ENCODE measurements around the gene MAT2A. TPM values are rescaled to one million over a fixed set of nuclear protein-coding genes. Genes with fewer than 3 reads are reported as not detected.

Gene MAT2A
- total RNA-seq, 2 experiments from 2014 or later, result 276 to 282 TPM

DNA sequence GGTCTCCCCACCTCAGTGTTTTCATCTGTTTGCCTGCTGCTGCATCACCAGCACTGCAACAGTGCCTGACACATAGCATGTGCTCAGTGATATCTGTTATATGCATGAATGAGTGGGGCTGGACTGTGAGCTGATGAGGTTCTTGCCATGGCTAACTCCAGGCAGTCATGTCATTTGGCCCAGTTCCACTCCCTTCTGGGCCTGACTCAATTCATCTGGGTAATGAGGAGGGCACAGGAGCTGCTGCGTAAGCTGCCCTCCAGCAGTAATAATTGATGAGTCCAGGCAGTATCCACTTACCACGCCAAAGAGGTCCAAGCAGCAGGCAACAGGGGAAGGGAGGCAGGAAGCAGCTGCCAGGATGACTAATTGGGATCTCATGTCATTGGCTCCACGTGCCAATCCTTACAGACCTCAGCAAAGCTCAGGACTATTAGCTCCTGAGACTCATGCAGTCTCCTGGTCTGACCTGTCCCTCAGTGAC is 34.1 kb upstream of the MAT2A start:
- H3K27me3 Mint-ChIP-seq, result no peaks in the 10 kb centered on the region
- ATAC-seq, result no peak
- H3K4me1 Mint-ChIP-seq (ENCODE audit: low read depth), result no peaks in the 10 kb centered on the region
- CTCF ChIA-PET, result interaction anchor here (1.4 to 1.5 kb wide), 2 partner anchors 45 to 47 kb away, joined by 3 read pairs; no protein-coding TSS in a partner anchor
- H3K27ac Mint-ChIP-seq, result no peak overlapping the region
- POLR2A ChIA-PET, result interaction anchor here (0.6 kb wide), 1 partner anchor 45 kb away, joined by 3 read pairs; no protein-coding TSS in a partner anchor
- no peak overlapping the region for H3K4me3 Mint-ChIP-seq
- H3K9me3 Mint-ChIP-seq, result no peaks in the 10 kb centered on the region
- H3K36me3 Mint-ChIP-seq (ENCODE audit: low read depth), result no peaks in the 10 kb centered on the region
- DNase-seq, result no peak
- intact Hi-C loops (cut with micrococcal nuclease), result no loop called here
- no peak for TF ChIP-seq CTCF (IDR thresholded peaks at IDR 0.05)

DNA sequence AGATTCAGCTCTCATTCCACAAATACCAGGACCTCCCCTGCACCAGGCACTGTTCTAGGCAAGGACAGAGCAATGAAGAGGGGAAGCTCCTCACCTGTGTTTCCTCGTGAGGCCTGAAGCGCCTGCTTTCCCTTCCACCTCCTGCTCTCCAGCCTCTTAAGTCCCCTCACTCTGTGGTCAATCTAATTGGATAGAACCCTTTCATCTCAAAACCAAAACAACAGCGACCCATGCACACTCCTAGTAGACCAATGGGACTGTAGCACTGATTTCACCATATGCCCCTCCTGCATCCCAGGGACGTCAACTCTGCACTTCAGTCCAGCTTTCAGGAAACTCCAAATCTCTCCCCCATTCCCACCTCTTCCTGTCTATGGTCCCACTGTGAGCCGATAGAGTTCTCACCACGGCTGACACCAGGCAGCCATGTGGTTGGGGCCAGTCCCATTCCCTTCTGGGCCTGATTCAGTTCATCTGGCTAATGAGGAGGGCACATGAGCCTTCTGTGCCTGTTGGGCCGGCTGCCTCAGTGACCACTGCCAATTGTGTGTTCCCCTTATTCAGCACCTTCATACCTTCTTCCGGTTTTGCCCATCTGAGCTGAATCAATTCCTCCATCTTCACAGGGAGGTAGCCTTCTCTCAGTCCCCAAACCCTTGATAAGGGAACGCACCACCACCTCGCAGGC is 33.3 kb upstream of the MAT2A start:
- no peaks in the 10 kb centered on the region for H3K4me1 Mint-ChIP-seq (ENCODE audit: low read depth)
- ChIA-PET CTCF (interaction anchor here (1.8 kb wide), 1 partner anchor 11 kb away, joined by 3 read pairs; no protein-coding TSS in a partner anchor), POLR2A (no interaction called here)
- H3K4me3 Mint-ChIP-seq, result no peak overlapping the region
- DNase-seq (no peak), ATAC-seq (no peak)
- no peaks in the 10 kb centered on the region for H3K36me3 Mint-ChIP-seq (ENCODE audit: low read depth)
- intact Hi-C loops (cut with micrococcal nuclease), result no loop called here
- no peak for TF ChIP-seq CTCF (IDR thresholded peaks at IDR 0.05)
- no peak overlapping the region for H3K27ac Mint-ChIP-seq
- H3K27me3 Mint-ChIP-seq, result no peaks in the 10 kb centered on the region
- no peaks in the 10 kb centered on the region for H3K9me3 Mint-ChIP-seq

GRCh38 chr2:85506768-85507181 is 32.2 kb upstream of the MAT2A start:
- Mint-ChIP-seq H3K27me3 (no peaks in the 10 kb centered on the region), H3K36me3 (ENCODE audit: low read depth) (no peaks in the 10 kb centered on the region), H3K9me3 (no peaks in the 10 kb centered on the region), H3K4me1 (ENCODE audit: low read depth) (no peaks in the 10 kb centered on the region), H3K27ac (no peak overlapping the region), H3K4me3 (no peak overlapping the region)
- ChIA-PET CTCF (interaction anchor here (1.8 kb wide), 1 partner anchor 10 kb away, joined by 3 read pairs; no protein-coding TSS in a partner anchor), POLR2A (interaction anchor here (0.5 to 1.2 kb wide), 2 partner anchors 31 to 35 kb away, joined by 3 to 4 read pairs; no protein-coding TSS in a partner anchor)
- TF ChIP-seq CTCF (IDR thresholded peaks at IDR 0.05), result no peak
- intact Hi-C loops (cut with micrococcal nuclease), result no loop called here
- ATAC-seq (no peak), DNase-seq (no peak)

DNA sequence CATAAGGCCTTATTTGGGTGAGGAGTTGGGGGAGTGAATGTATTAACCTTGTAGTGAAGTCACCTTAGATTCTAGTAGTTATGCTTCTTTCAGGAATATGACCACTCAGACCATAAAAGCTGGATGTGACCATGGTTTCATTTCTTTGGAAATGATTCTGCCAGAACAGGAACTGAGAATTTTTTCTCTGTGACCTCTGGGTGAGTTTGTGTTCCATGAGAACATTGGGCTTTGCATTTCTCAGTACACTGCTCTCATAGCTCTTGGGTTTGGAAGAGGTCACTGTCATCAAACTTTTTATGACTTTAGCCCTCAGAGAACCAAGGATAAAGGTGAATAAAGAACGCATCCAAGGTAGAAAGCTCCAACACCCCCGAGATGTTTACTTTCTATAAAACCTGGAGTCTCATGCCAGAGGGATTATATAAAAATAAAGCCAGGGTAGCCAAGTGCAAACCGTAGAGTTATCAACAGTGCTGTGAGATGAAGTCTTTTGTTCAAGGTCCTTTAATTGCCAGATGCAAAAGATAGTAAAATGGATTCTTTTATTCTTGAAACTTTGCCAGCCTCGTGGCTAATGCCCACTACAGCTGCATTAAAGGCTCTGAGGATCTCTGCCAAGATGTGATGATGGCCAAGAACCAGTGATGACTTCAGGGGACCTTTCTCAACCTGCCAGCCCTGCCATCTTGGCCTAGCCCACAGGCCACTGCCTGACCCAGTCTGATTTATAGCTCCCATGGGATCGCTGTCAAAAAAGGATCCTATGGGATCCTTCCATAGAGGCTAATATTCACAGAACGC is 27.8 kb upstream of the MAT2A start:
- no peaks in the 10 kb centered on the region for H3K36me3 Mint-ChIP-seq (ENCODE audit: low read depth)
- H3K27ac Mint-ChIP-seq, result no peak overlapping the region
- ChIA-PET CTCF (interaction anchor here (0.8 to 1.5 kb wide), 2 partner anchors 11 to 91 kb away, joined by 4 read pairs; no protein-coding TSS in a partner anchor), POLR2A (interaction anchor here (2.0 kb wide), 1 partner anchor 28 kb away, joined by 5 read pairs; the partner anchor contains the start of gene MAT2A)
- TF ChIP-seq CTCF (IDR thresholded peaks at IDR 0.05), result no peak
- intact Hi-C loops (cut with micrococcal nuclease), result no loop called here
- no peaks in the 10 kb centered on the region for H3K9me3 Mint-ChIP-seq
- H3K4me3 Mint-ChIP-seq, result no peak overlapping the region
- no peak for ATAC-seq
- no peak for DNase-seq
- H3K4me1 Mint-ChIP-seq (ENCODE audit: low read depth), result no peaks in the 10 kb centered on the region
- no peaks in the 10 kb centered on the region for H3K27me3 Mint-ChIP-seq
